HG02973 (cell line): ENCODE data around the gene CXCR3.
"Not testable (repeated sequence)": the region's sequence is repeated elsewhere in the genome, so short reads cannot be mapped to it uniquely, and the experiment has no call there.

Experiments
- ATAC-seq: cut with Tn5 transposase; IDR thresholded peaks from one replicate; pipeline ENCODE4 v1.9.1; 2021; ENCODE audit warnings: moderate library complexity; ENCODE audit not compliant: unreplicated experiment

Gene CXCR3

DNA sequence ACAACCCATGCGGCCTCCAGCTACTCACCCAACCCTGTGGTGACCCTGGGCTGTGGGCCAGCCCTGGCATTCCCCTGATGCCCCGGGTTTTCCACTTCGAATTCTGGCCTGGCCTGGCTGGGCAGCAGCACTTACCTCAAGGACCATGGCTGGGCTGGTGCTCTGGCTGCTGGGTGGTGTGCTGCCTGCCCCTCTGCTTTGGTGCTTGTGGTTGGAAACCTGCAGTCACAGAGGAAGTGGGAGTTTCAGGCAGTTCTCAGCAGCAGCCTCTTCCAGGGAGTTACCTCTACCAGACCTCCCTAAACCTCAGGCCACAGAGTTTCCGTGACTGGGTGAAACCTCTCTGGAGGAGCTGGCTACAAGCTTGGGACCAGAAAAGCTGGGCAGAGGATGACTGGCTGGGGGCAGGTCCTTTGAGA, at the start of gene CXCR3:
CXCR3 (minus strand) TSS at position 209 of the 419 bp plus-strand sequence; CDS start at position 147, 62 bp downstream.
- ATAC-seq = peak; percentile 47

DNA sequence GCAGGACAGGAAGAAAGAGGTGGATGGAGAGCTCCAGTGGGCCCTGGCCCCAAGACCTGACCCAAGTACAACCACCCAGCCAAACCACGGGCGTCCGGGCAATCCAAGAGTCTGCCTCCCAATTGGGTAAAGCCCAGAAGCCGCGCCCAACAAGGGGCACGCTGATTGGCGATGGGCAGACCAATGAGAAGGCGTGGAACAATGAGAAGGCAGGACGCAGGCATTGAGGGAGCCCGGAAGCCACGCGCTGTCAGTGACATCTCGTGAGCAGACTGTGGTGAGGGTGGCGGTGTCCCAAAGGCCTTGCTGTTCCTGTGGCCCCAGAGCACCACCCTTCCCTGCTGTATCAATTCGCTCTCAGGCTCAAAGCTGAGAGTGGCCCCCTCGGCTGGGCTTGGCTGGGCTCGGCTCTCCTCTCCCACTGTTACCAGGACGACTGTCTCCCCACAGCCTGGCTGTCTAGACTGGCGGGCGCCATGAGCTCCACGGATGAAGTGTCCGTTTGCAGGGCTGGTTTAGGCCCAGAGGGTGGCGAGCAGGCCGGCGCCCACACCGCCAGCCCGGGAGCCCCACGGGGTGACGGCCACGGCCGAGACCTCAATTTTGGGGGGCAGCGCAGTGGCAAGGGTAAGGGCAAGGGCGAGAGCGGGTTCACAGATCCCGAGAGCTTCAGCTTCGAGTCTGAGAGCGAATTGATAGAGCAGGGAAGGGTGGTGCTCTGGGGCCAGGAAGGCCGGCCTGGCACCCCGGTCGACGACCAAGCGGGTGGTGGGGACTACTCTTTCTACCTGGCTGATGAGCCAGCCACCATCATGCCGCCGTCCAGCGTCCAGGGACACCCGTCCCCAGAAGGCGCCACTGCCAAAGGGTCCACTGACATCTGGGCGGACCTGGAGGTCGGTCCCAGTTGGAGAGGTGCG, 49.3 kb upstream of the CXCR3 start, which contains the start of gene LOC101059915:
LOC101059915 (plus strand) TSS at position 219 of the 920 bp plus-strand sequence.
- no peak for ATAC-seq

DNA sequence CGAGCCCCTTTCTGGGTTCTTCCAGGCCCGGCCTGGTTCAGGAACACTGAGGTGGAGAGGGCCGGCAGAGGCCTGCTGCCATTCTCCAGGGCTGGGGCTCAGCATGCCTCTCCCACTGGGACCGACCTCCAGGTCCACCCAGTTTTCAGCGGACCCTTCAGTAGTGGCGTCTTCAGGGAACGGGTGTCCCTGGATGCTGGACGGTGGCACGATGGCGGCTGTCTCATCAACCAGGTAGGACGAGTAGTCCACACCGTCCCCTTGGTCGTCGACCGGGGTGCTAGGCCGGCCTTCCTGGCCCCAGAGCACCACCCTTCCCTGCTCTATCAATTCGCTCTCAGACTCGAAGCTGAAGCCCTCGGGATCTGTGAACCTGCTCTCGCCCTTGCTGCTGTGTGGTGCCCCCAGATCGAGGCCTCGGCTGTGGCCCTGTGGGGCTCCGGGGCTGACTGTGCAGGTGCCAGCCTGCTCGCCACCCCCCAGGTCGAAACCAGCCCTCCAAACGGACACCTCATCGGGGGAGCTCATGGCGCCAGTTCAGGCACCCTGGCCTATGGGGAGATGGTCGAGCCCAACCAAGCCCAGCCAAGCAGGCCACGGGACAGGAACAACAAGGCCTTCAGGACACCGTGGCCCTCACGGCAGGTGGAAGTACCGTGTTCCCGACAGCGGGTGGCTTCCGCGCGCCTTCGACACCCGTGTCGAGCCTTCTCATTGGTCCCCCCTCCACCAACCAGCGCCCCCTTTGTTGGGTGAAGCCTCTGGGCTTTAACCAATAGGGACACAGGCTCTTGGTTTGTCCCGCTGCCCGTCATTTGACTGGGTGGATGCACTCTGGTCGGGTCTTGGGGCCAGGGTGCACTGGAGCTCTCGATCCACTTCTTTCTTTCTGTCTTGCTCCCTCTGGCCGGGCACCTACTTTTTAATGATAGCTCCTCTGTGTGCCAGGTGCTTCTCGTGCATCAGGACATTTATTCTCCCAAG, 48.2 kb upstream of the CXCR3 start:
- ATAC-seq = no peak

DNA sequence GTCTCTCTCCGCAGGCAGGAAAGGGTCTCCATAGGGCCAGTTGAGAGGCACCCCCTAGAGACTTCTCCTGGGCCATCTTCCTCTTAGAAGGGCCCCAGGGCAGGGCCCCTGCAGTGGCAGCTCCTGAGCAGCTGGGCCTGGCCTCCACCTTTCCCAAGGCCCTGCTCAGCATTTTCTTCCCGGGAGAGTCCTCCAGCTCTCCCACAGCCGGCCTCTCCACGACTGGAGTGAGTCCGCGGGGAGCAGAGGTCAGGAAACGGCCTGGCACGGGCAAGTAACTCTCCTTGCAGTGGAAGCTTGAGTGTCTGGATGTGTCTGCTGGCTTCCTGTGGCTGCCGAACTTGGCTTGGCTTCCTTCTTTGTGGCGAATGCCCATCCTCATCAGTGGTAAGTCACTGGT, 47.4 kb upstream of the CXCR3 start:
- no peak for ATAC-seq

DNA sequence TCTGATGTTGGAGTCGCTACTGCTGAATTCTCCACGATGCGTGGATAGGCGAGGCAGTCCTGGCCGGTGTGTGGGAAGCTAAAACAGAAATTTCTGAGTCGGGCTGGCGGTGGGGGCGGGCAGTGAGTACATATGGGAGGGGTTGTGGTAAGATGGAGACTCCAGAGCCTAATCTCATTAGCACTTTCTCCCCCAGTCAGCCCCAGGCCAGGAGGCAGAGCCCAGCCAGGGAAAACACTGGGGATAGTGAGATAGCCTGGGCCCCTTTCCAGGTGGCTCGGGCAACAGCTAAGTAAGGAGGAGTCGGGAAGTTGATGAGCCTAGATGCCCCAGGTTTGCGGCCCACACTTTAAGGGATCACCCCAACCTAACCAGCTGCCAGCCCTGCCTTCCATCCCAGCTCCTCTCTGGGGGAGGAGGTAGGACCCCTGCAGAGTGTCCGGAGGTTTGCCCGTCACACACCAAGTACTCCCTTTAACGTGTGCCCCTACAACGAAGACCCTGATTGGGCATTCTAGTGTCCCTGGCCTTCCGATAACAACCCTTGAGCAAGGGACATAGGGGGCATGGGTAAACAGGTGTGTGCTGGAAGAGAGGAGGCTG, 46.7 kb upstream of the CXCR3 start:
- ATAC-seq = no peak

DNA sequence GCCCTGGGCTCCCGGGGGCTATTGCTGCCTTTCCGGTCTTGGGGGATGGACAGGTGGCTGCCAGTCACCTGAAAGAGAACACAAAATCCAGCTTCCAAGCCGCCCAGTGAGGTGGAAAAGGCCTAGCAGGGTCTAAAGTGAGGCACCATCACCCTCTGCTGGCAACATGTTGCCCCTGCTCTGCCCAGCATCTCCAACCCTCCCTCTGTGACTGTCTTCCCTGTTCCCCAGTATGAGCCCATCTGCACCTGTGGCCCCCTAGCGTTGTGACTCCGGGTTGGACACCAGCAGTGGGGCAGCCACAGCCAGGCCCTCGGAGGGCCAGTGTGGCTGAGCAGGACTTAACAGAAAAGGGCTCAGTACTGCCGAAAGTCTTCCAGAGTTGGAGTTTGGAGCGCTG, 45.9 kb upstream of the CXCR3 start:
- ATAC-seq = not testable (repeated sequence)

DNA sequence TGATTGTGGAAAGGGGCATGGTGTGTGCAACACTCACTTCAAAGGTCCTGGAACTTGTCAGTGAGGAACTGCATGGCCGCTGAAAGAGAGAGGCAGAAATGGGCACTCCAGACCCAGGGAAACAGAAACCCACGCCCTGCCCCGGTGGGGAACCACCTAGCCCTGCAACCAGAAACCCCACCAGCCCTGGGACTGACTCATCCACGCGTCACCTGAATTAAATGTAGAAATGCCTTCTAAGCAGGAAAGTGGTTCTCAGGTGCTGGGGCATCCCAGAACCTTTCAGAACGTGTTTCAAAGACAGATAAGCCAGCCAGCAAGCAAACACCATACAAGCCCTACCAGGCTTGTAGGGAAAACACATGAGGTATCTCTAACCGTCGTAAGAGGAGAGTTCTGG, 44.9 kb upstream of the CXCR3 start:
- ATAC-seq = not testable (repeated sequence)

DNA sequence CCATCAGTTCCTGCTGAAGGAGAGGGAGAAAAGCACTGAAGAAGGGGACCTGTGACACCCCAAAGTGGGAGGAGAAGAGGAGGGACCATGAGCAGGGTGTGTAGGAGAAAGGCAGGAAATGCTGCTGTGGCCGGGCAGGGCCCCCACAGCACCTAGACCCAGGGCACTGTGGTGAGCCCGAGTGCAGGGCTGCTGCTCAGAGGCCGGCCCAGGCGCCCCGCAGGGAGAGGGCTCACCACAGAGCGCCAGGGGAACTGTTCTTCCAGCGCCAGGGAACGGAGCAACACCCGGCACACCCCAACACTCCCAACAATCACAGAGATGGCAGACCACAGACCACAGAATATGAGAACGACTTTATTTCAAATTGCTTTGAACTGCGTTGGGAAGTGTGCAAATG, 44.3 kb upstream of the CXCR3 start:
- not testable (repeated sequence) for ATAC-seq

DNA sequence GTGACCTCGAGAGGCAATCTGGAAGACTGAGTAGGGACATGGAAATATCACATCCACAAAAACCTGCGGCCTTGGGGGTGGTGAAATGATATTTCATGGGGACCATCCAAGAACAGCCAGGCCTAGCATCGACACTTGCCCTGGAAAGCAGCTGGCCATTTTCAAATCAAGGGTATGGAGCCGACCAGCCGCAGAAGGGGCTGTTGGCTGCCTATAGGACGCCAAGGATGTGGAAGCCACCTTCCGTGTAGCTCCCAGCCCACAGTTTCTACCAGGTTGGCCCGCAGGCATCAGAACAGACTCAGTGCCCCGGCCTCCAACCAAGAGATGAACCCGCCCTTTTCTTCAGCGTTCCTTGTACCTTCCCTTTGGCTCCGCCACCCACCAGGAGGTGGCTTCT, 43.6 kb upstream of the CXCR3 start:
- no peak for ATAC-seq

DNA sequence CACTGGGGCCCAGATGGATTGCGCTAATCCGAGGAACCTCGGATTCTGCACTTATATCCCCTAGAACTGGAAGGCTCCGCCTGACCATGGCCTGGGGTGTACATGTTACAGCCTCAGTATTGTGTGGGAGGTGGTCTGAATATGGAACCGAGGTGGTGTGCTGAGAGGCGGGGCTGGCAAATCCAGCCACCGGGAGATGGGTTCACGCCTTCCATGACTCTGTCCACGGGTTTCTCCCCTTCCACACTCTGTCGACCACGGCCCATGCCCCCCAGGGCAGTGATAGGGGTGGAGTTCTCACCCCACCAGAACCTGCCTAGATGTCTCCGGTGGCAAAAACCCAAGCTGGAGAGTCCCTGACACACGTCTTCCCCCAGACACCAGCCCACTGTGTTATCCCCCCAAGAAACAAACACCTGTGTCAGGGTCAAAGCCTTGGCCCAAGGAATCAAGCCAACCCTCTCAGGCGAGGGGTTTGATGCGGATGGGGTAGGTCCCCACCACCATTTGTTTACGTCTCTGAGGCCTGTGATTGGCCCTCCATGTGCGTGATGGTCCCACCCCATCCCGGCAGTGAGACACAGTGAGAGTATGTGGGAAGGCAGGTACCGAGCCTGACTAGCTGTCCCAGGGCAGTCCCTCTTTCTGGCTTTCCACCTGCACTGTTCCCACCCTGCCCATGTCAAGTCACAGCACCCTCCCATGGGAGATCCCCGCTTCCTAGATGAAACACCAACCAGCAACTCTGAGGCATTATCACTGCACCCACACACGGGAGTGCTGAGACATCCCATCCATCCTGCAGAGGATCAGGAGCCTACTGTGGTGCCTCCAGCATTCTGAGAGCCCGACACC, 42.5 kb upstream of the CXCR3 start:
- ATAC-seq = no peak

DNA sequence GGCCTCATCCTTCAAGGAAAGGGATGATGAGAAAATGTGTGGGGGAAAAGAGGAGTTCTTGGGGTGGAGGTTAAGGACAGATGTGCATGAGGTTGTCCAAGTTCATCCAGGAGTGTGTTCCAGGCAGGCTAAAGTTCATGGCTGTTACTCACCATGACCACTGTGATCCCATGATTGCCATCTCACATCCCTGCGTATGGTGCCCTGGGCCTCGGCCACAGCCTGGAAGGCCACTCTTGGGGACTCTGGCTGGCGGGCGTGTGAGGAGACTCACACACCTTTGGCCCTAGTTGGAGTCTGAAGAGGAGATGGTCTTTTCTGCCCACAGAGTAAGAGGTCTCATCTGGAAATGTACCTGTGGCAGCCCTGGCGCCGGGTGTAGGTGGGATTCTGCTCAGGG, 41.6 kb upstream of the CXCR3 start:
- ATAC-seq = no peak

DNA sequence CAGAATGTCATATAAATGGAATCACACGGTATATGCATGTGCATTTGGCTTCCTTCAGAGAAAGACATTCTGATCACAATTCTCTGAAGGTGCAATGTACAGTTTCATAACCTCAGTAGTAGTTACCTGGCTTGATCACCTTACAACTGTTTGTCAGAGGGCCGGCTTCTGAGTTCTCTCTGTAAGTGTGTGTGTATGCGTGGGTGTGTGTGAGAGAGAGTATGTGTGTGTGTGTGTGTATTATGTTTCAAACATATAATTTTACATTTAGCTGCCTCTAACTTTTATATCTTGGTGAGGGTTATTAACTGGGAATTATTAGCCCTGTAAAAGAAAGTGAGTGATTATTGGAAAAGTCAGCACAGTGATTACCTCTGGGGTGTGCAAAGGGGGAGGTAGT, 41.0 kb upstream of the CXCR3 start:
- ATAC-seq = no peak

DNA sequence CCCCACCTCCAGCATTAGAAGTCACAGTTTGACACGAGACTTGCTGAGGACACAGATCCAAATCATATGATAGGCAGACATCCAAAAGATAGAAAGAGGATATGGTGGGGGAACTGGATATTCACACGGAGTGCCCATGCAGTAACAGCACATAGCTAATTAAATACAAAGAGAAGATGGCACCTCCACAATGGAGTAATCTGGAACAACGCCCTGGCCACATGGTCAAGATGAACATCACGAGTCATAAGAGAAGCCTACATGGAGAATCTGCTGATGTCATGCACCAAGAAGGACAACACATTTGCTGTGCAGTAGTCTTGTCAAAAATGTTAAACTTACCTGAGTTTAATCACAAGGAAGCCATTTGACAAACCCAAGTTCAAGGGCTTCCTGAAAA, 39.0 kb upstream of the CXCR3 start:
- ATAC-seq = no peak

DNA sequence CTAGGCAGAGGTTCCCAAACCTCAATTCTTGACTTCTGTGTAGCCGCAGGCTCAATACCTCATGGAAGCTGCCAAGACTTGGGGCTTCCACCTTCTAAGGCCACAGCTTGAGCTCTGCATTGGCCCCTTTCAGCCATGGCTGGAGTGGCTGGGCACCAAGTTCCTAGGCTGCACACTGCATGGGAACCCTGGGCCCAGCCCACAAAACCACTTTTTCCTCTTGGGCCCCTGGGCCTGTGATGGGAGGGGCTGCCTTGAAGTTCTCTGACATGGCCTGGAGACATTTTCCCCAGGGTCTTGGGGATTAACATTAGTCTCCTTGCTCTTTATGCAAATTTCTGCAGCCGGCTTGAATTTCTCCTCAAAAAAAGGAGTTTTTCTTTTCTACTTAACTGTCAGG, 35.0 kb upstream of the CXCR3 start:
- no peak for ATAC-seq

DNA sequence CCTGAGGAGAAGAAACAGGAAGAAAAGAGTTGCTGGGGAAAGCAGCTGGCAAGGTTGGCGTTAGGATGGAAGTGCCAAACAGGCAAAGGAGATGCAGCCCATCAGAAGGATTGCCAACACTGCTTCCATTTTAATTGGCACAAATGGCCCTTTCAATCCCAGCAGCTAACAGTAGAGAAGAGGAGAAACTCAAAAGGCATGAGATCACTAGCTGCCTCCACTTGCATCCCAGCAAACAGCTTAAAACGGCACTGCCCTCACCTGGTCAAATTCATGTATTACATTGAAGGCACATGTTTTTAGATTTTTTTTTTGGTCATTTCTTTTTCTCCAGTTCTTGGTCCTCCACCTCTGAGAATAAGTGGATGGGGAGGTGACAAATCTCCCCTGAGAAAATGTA, 34.1 kb upstream of the CXCR3 start:
- ATAC-seq = no peak

DNA sequence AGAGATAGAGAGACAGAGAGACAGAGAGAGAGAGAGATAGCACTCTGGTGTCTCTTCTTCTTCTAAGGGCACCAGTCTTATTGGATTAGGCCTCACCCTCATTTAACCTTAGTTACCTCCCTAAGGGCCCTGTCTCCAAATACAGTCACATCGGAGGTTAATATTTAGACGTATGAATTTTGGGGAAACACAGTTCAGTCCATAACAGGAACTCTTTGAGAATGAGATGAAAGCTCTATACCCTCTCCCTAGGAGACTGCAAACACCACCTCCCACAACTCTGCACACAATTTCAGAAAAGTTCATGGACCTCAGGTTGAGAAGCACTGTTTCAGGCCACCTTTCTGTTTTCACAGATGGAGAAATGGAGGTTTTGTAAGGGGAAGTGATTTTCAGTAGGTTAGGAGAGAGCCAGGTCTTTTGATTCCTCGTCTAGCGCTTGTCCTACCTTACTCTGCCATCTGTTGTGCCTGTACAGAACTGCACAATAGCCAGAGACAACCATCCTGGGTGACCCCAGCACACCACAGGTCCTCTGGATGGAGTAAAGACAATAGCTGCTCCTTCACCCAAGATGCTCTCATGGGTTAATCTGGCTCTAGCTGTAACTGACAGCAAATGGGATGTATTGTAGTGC, 32.1 kb upstream of the CXCR3 start:
- peak; percentile 79 for ATAC-seq

DNA sequence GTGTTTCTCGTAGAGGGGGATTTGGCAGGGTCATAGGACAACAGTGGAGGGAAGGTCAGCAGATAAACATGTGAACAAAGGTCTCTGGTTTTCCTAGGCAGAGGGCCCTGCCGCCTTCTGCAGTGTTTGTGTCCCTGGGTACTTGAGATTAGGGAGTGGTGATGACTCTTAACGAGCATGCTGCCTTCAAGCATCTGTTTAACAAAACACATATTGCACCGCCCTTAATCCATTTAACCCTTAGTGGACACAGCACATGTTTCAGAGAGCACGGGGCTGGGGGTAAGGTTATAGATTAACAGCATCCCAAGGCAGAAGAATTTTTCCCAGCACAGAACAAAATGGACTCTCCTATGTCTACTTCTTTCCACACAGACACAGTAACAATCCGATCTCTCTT, 26.1 kb upstream of the CXCR3 start:
- not testable (repeated sequence) for ATAC-seq

DNA sequence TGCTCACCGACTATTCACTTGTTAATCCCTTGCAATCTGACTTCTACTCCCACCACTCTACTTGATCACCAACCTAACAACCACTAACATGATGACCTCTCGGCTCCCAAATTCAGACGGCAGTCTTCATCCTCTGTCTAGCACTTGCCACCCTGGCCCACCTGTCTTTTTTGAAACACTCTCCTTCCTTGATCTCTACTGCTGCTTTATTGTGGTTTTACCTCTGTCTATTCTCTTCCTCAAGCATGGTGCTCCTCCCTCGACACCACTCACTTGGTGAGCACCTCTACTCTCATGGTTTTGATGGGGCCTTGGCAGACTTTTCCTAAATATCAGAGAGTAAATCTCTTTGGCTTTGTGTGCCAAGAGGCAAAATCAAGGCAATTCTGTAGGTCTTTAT, 21.7 kb upstream of the CXCR3 start:
- ATAC-seq = no peak

DNA sequence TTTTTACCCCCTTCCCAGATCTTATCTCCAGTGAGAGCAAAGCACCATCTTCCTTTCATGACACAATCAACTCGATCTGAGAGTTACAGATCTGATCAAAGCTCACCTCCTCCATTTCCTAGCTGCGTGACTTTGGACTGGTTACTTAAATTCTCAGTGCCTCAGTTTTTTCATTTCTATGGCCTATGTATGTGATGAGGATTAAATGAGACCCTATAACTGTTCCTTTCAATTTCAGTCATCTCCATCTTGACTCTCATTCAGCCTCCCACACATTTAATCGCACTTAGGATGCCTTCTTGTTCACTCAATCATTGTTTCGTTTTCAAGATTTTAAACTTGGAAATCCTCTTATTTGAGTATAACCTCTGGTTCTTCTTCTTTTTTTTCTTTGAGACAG, 20.1 kb upstream of the CXCR3 start:
- no peak for ATAC-seq

DNA sequence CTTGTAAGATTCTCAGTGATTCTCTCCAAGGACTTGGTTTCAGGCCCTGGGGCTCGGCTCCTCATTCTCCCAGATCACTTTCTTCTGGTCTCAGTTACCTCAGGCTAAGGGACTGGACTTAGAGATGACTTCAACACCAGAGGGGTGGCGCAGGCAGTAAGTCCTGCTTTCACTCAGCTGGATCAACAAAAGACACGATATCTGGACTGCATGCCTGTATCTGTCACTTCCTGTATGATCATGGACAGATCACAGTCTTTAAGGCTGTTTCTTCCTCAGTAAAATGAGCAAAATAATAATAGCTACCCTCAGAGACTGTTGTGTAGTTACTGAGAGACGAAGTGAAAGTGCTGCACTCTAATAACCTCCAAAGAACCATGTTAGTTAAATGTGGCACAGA, 19.5 kb upstream of the CXCR3 start:
- no peak for ATAC-seq
